Measurements from ENCODE around the gene RPL22. TPM values are rescaled to one million over a fixed set of nuclear protein-coding genes. Genes with fewer than 3 reads are reported as not detected.

Gene RPL22
- total and polyA plus RNA-seq, 2 of the 4 experiments (the other 2 are of a cell fraction), result 26.2 to 131 TPM

- TF ChIP-seq MAZ (IDR thresholded peaks at IDR 0.05; ENCODE audit: borderline replicate concordance, low read depth, low read length) (no peak), POLR2A (IDR thresholded peaks at IDR 0.05; ENCODE audit: low read depth, low read length) (no peak), RAD21 (IDR thresholded peaks at IDR 0.05; ENCODE audit: low read length) (no peak), BHLHE40 (IDR thresholded peaks at IDR 0.05; ENCODE audit: low read depth, low read length) (no peak)
These were observed 33.9 kb downstream of the RPL22 start (continued) for GRCh38 chr1:6165441-6165985.

GRCh38 chr1:6165027-6165426 lies 34.4 kb downstream of the RPL22 start:
- no peak overlapping the region for H3K4me2 ChIP-seq (ENCODE audit: low read depth, low read length)
- peaks cover 50% of the 10 kb centered on the region; the same call in 1 of the 2 replicates for H3K27me3 ChIP-seq (ENCODE audit: control insufficient read depth, insufficient read depth, low read length)
- no peak for TF ChIP-seq RAD21 (IDR thresholded peaks at IDR 0.05; ENCODE audit: low read length)
- no peak for TF ChIP-seq CTCF (conservative IDR thresholded peaks at IDR 0.05; ENCODE audit: low read depth, low read length)
- no peak for TF ChIP-seq RFX5 (IDR thresholded peaks at IDR 0.05; ENCODE audit: low read depth, low read length)
- TF ChIP-seq ELK1 (IDR thresholded peaks at IDR 0.05; ENCODE audit: borderline replicate concordance, low read depth, low read length), result no peak
- TF ChIP-seq BHLHE40 (IDR thresholded peaks at IDR 0.05; ENCODE audit: low read depth, low read length), result no peak
- TF ChIP-seq MAFK (IDR thresholded peaks at IDR 0.05; ENCODE audit: low read depth, low read length), result no peak
- TF ChIP-seq USF2 (IDR thresholded peaks at IDR 0.05; ENCODE audit: low read depth, low read length), result no peak
- TF ChIP-seq MXI1 (IDR thresholded peaks at IDR 0.05; ENCODE audit: borderline replicate concordance, low read depth, low read length), result no peak
- no peak for TF ChIP-seq RCOR1 (IDR thresholded peaks at IDR 0.05; ENCODE audit: insufficient replicate concordance, low read length)
- no peak overlapping the region for H3K23ac ChIP-seq (ENCODE audit: low read depth, low read length)
- ATAC-seq (ENCODE audit: low read depth) (no peak), DNase-seq (no peak)
- no peaks in the 10 kb centered on the region for H3K79me1 ChIP-seq (ENCODE audit: low read depth in 1 of 2, low read length in 2 of 2)
- H2BK120ac ChIP-seq (ENCODE audit: low read depth, low read length), result no peak overlapping the region
- H3K4ac ChIP-seq (ENCODE audit: low read depth, low read length), result no peak overlapping the region
- no peak overlapping the region for H3K18ac ChIP-seq (ENCODE audit: low read depth, low read length)
- CTCF ChIA-PET, result no interaction called here
- H3K9me3 ChIP-seq (ENCODE audit: control insufficient read depth, insufficient read depth, low read length), result no peaks in the 10 kb centered on the region
- H4K91ac ChIP-seq (ENCODE audit: insufficient read depth, low read depth, low read length), result no peak overlapping the region
- no peaks in the 10 kb centered on the region for H4K20me1 ChIP-seq (ENCODE audit: insufficient read depth, low read length)
- H4K8ac ChIP-seq (ENCODE audit: low read depth in 2 of 2, low read length in 2 of 2), result no peak overlapping the region
- dilution Hi-C loops (cut with HindIII; ENCODE audit: low sequenced_read_pairs, unreplicated experiment) (no loop called here), in situ Hi-C loops (cut with MboI; ENCODE audit: low sequenced_read_pairs) (no loop called here), intact Hi-C loops (cut with micrococcal nuclease) (no loop called here)
- POLR2A ChIA-PET (ENCODE audit: unreplicated experiment), result no interaction called here
- H4K5ac ChIP-seq (ENCODE audit: low read depth, low read length), result no peak overlapping the region
- no peak overlapping the region for H3K56ac ChIP-seq (ENCODE audit: extremely low read depth, insufficient read depth, low read length)
- H3K9me1 ChIP-seq (ENCODE audit: insufficient read depth, low read length), result no peaks in the 10 kb centered on the region
- no peak overlapping the region for H2BK20ac ChIP-seq (ENCODE audit: low read depth, low read length)
- H2BK15ac ChIP-seq (ENCODE audit: low read depth, low read length), result no peak overlapping the region
- no peak overlapping the region for H2BK5ac ChIP-seq (ENCODE audit: low read depth, low read length, poor library complexity, severe bottlenecking)
- H2AFZ ChIP-seq (replicated peaks; ENCODE audit: low read length, poor library complexity), result no peak overlapping the region
- BruUV-seq (replicated peaks), result no TSS peak
- no peak overlapping the region for H2AK5ac ChIP-seq (ENCODE audit: low read depth, low read length)
- H3K27ac ChIP-seq (ENCODE audit: insufficient read depth, low read length), result no peak overlapping the region
- no peak overlapping the region for H3K14ac ChIP-seq (replicated peaks; ENCODE audit: low read depth, low read length)
- H3K4me3 ChIP-seq (ENCODE audit: insufficient read depth, low read depth, low read length), result no peak overlapping the region
- H2AK9ac ChIP-seq (replicated peaks; ENCODE audit: low read depth, low read length, poor library complexity), result no peak overlapping the region
- no peaks in the 10 kb centered on the region for H3K36me3 ChIP-seq (ENCODE audit: control insufficient read depth, insufficient read depth, low read length)
- H3K9ac ChIP-seq (ENCODE audit: low read depth, low read length), result no peak overlapping the region
- H3K4me1 ChIP-seq (ENCODE audit: control insufficient read depth, insufficient read depth, low read length), result no peaks in the 10 kb centered on the region
- WGBS, 2 experiments (ENCODE audit: extremely low coverage in 2 of 2, insufficient read length in 1 of 2), result no CpG with 5 or more reads among the region's 7 CpGs

Data from IMR-90 (cell line).